Body of pancreas (tissue), 4 donors: ENCODE measurements around the gene IFNGR1. TPM values are rescaled to one million over a fixed set of nuclear protein-coding genes. Genes with fewer than 3 reads are reported as not detected.
A peak's percentile ranks its signal among the peaks of the same experiment; 100 is the strongest.

Source experiments
- ATAC-seq: fragments of 150-250 bp; one replicate; pipeline ENCODE4 v1.9.1; 2016
- DNase-seq, 4 donors: peaks; one replicate each; pipeline ENCODE4 v3.0.0-alpha.2; 2019
- H3K27ac ChIP-seq, 4 donors: fragments of 200-600 bp; sonication (generic); 1 replicate in 3 of 4; 2 replicates in 1 of 4; pipeline versions ENCODE4 v1.5.1 to v1.6.1; 2016 to 2019; ENCODE audit warnings: mild to moderate bottlenecking in 1 of 4, mixed read lengths in 1 of 4, moderate library complexity in 1 of 4
- H3K27me3 ChIP-seq, 2 donors: fragments of 200-600 bp; sonication (generic); one replicate each; pipeline ENCODE4 v1.6.0; 2016; ENCODE audit warnings: mild to moderate bottlenecking in 1 of 2
- H3K36me3 ChIP-seq, 2 donors: fragments of 200-600 bp; sonication (generic); replicated peaks in 1 of 2; 2 replicates each; pipeline ENCODE4 v1.5.1; 2016; ENCODE audit warnings: low read depth in 2 of 2; ENCODE audit not compliant: insufficient read depth in 1 of 2
- H3K4me1 ChIP-seq: fragments of 200-600 bp; sonication (generic); one replicate; pipeline ENCODE4 v1.6.0; 2016
- H3K4me3 ChIP-seq, 2 donors: fragments of 200-600 bp; sonication (generic); 1 replicate in 1 of 2; 2 replicates in 1 of 2; pipeline ENCODE4 v1.5.1; 2016 to 2019
- H3K9me3 ChIP-seq, 3 donors: fragments of 200-600 bp; sonication (generic); 1 replicate in 2 of 3; 2 replicates in 1 of 3; pipeline ENCODE4 v1.5.1; 2016
- POLR2A ChIP-seq, 3 donors: fragments of 450-650 bp; IDR thresholded peaks; one replicate each; pipeline ENCODE4 v1.6.1; 2016; ENCODE audit warnings: antibody characterized with exemption in 3 of 3, mild to moderate bottlenecking in 2 of 3
- WGBS, 2 donors: methylation state at CpG; one replicate each; pipeline ENCODE4 v1.1.5; 2017; 5-methylcytosine and 5-hydroxymethylcytosine counted together
- intact Hi-C: fragments of 100-400 bp; cut with DNase I; formaldehyde crosslinking; loops from one replicate; pipeline ENCODE4 v1.15.1; 2023
- total RNA-seq, 2 donors: library from RNA; depleted of rRNA; stranded (reverse); fragments of >200 nt; gene quantifications; one replicate each; pipeline ENCODE4 v1.1.0, GENCODE V29; 2016
- TF ChIP-seq, protein P1 (sequence below), 7 experiments: fragments of 450-650 bp in 4 of 7; fragments of 200-600 bp in 3 of 7; sonication (generic) in 3 of 7; IDR thresholded peaks; one replicate each; pipeline ENCODE4 v1.5.1; 2016 to 2019; ENCODE audit warnings: antibody characterized with exemption in 7 of 7

Gene IFNGR1
- total RNA-seq, 2 donors from 2014 or later, result 12.9 to 36.6 TPM

DNA sequence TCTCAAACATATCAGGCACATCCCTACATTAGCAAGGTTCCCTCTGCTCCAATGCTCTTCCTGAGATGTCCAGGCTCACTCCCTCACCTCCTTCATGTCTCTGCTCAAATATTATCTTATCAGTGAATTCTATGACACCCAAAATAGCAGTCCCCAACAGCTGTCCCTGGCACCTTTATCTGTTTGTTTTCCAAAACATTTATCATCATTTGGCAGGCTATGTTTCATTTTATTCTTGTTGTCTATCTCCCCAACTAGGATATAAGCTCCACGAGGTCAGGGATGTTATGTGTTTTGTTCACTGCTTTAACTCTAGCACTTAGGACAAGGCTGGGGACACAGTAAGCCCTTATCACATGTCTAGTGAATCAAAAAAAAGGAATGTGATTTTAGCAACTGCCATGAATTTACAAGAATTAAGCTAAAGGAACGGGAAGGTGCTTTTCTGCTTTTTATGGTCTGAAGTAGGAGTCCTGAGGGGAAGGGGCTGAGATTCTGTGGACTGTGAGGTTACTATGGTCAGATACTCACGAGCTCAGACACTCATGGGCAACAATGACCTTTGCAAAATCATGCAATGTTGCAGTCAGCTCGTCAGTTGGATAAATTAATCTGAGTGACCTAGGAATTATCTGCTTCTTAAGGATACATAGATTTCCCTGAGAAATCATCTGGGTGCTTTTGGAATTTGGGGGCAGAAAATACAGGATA lies 43.9 kb downstream of the IFNGR1 start:
- intact Hi-C loops, result no loop called here
- WGBS, 2 donors, result 44 to 45% methylated on average over 4 of the region's 4 CpGs
- no peaks in the 10 kb centered on the region for H3K9me3 ChIP-seq
- TF ChIP-seq POLR2A (IDR thresholded peaks at IDR 0.05), result no peak
- TF ChIP-seq, protein P1, sequence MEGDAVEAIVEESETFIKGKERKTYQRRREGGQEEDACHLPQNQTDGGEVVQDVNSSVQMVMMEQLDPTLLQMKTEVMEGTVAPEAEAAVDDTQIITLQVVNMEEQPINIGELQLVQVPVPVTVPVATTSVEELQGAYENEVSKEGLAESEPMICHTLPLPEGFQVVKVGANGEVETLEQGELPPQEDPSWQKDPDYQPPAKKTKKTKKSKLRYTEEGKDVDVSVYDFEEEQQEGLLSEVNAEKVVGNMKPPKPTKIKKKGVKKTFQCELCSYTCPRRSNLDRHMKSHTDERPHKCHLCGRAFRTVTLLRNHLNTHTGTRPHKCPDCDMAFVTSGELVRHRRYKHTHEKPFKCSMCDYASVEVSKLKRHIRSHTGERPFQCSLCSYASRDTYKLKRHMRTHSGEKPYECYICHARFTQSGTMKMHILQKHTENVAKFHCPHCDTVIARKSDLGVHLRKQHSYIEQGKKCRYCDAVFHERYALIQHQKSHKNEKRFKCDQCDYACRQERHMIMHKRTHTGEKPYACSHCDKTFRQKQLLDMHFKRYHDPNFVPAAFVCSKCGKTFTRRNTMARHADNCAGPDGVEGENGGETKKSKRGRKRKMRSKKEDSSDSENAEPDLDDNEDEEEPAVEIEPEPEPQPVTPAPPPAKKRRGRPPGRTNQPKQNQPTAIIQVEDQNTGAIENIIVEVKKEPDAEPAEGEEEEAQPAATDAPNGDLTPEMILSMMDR (IDR thresholded peaks at IDR 0.05), result no peak
- no peak for DNase-seq
- no peak overlapping the region for H3K27ac ChIP-seq
- H3K4me1 ChIP-seq, result no peaks in the 10 kb centered on the region
- H3K36me3 ChIP-seq, result no peaks in the 10 kb centered on the region
- no peak overlapping the region for H3K4me3 ChIP-seq
- no peaks in the 10 kb centered on the region for H3K27me3 ChIP-seq
- no peak for ATAC-seq

DNA sequence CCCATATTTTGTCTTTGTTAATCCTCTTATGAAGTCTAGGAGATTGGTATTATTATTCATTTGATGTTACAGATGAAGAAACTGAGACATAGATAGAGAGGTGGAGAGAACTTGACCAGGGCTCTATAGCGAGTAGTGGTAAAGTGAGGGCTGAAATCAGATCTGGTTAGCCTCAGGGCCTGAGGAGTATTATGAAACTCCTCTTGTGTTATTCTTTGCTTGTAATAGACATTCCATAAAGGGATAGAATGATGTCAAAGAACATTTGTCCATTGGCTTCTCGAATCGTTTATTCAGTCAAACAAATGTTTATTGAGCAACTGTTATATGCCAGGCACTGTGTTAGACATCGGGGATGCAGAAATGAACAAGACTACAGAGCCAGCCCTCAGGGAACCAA lies 45.7 kb downstream of the IFNGR1 start, which contains the start of gene IL22RA2:
Gene IL22RA2 (minus strand): TSS at position 144 of the 400 bp plus-strand sequence. CDS start 11,895 bp downstream, outside the sequence.
- TF ChIP-seq, protein P1 (IDR thresholded peaks at IDR 0.05), result no peak
- ATAC-seq (no peak), DNase-seq (no peak)
- Histone ChIP-seq H3K4me1 (no peaks in the 10 kb centered on the region), H3K4me3 (no peak within 1 kb of the TSS), H3K9me3 (no peaks in the 10 kb centered on the region), H3K36me3 (no peaks in the 10 kb centered on the region), H3K27ac (no peak within 1 kb of the TSS), H3K27me3 (no peaks in the 10 kb centered on the region)
- intact Hi-C loops, result no loop called here
- 77 to 90% methylated on average over 4 of the region's 4 CpGs for WGBS, 2 donors

DNA sequence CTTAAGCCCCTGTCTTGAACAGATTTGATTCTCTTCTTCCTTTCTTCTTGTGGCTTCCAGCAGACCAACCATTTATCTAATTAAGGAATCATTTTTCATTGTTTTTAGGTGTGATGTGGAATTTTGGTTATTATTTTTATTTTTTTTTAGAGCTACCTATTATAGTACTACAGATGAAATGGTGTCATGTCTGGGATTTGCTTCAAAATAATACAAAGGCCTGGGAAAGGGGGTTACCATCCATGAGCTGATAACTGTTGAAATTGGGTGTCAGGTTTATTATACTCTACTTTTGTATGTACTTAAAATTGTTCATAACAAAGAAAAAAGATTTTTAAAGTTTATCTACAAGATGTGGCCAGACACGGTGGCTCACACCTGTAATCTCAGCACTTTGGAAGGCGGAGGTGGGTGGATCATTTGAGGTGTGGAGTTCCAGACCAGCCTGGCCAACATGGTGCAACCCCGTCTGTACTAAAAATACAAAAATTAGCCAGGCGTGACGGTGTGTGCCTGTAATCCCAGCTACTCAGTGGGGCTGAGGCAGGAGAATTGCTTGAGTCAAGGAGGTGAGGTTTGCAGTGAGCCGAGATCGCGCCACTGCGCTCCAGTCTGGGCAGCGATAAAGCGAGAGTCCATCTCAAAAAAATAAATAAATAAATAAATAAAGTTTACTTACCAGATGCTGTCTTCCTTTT lies 46.3 kb downstream of the IFNGR1 start:
- 94 to 95% methylated on average over 11 of the region's 11 CpGs for WGBS, 2 donors
- no peaks in the 10 kb centered on the region for H3K27me3 ChIP-seq
- TF ChIP-seq, protein P1 (IDR thresholded peaks at IDR 0.05), result no peak
- TF ChIP-seq POLR2A (IDR thresholded peaks at IDR 0.05), result no peak
- no peak overlapping the region for H3K4me3 ChIP-seq
- H3K27ac ChIP-seq, result no peak overlapping the region
- no peaks in the 10 kb centered on the region for H3K4me1 ChIP-seq
- H3K36me3 ChIP-seq, result no peaks in the 10 kb centered on the region
- no peaks in the 10 kb centered on the region for H3K9me3 ChIP-seq
- ATAC-seq (no peak), DNase-seq (no peak)
- intact Hi-C loops, result no loop called here

DNA sequence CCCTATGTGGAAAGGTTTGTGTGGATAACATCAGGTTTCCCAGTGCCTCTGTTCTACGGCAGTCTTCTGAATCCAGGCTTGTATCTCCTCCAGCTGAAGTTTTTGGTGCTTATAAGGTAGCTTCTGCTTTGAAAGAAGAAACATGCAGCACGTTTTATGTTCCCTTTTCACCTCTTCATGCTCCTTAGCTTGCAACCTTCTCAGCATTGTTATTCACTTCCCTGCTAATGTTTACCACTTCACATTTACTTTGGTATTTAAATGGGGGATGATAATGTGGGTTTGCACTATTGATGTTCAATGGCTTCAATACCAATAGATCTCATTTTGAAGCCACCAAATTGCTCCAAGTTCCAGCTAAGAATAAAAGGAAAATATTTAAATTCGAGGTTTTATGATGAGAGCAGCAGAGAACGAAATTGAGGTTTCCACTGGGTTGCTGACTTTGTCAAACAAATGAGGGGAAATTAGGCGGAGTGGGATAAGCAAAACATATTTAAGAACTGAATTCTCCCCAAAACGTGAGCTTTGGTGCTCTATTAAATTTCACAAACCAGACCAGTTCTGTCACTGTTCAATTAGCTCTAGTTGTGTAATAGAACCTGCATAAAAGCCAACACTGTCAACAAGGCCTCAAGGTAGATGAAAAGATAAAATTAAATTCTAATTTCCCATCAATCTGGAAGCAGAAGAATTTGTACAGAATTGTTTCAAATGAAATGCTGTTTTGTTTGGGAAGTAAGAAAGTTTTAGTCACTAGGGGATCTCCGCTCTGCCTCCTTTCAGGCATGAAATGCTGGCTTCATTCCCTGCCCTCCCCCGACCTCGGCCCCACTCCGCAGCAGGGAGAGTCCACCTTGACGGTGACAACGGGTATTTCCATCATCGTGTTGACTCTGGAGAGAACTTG lies 47.1 kb downstream of the IFNGR1 start:
- no peak for TF ChIP-seq POLR2A (IDR thresholded peaks at IDR 0.05)
- TF ChIP-seq, protein P1 (IDR thresholded peaks at IDR 0.05), result no peak

More for the DNA sequence above, 47.1 kb downstream of the IFNGR1 start:
- Histone ChIP-seq H3K4me1 (no peaks in the 10 kb centered on the region), H3K9me3 (no peaks in the 10 kb centered on the region), H3K27me3 (no peaks in the 10 kb centered on the region), H3K36me3 (no peaks in the 10 kb centered on the region), H3K27ac (no peak overlapping the region), H3K4me3 (no peak overlapping the region)
- DNase-seq (peak in 1 of 4 donors; percentile 8), ATAC-seq (no peak)
- intact Hi-C loops, result no loop called here
- 54 to 56% methylated on average over 13 of the region's 13 CpGs for WGBS, 2 donors
